A172 (cell line): ENCODE measurements around the gene GAS6. TPM values are rescaled to one million over a fixed set of nuclear protein-coding genes. Genes with fewer than 3 reads are reported as not detected.
A peak's percentile ranks its signal among the peaks of the same experiment; 100 is the strongest.
"Not testable (repeated sequence)": the region's sequence is repeated elsewhere in the genome, so short reads cannot be mapped to it uniquely, and the experiment has no call there.

Experiments used
- DNase-seq: peaks from one replicate; pipeline ENCODE4 v3.0.0-alpha.2; 2015; ENCODE audit warnings: low spot score
- total RNA-seq: library from RNA; depleted of rRNA; stranded (reverse); fragments of >200 nt; shearing (Covaris generic); gene quantifications from 2 replicates; pipeline ENCODE4 v1.2.3, GENCODE V29; 2014

Gene GAS6
- total RNA-seq, 1 experiment from 2014 or later: 30.7 TPM

GRCh38 chr13:113791761-113792160 is 72.1 kb downstream of the GAS6 start:
- DNase-seq: no peak

GRCh38 chr13:113791226-113791625 is 72.7 kb downstream of the GAS6 start:
- no peak for DNase-seq

- not testable (repeated sequence) for DNase-seq
These were observed 73.9 kb downstream of the GAS6 start for GRCh38 chr13:113789931-113790330.

- DNase-seq: no peak
These were observed 74.7 kb downstream of the GAS6 start for GRCh38 chr13:113789167-113789566.

GRCh38 chr13:113788413-113789135 is 75.3 kb downstream of the GAS6 start:
- no peak for DNase-seq

GRCh38 chr13:113787694-113788093 is 76.2 kb downstream of the GAS6 start:
- DNase-seq: no peak

- peak; percentile 82 for DNase-seq
These were observed 77.5 kb downstream of the GAS6 start for GRCh38 chr13:113786262-113786841.

GRCh38 chr13:113785051-113786010 is 78.5 kb downstream of the GAS6 start:
- DNase-seq: peak; percentile 99

GRCh38 chr13:113784645-113785024 is 79.2 kb downstream of the GAS6 start:
- DNase-seq: no peak

- peak; percentile 29 for DNase-seq
These were observed 79.8 kb downstream of the GAS6 start for GRCh38 chr13:113783966-113784644.

- no peak for DNase-seq
These were observed 80.5 kb downstream of the GAS6 start for GRCh38 chr13:113783200-113783881.

GRCh38 chr13:113782472-113782871 is 81.4 kb downstream of the GAS6 start:
- DNase-seq: no peak

- DNase-seq: no peak
These were observed 82.3 kb downstream of the GAS6 start for GRCh38 chr13:113781571-113781970.

- DNase-seq: no peak
These were observed 86.3 kb downstream of the GAS6 start for GRCh38 chr13:113777311-113778260.

GRCh38 chr13:113776231-113777125 is 87.4 kb downstream of the GAS6 start:
- no peak for DNase-seq

- DNase-seq: no peak
These were observed 88.3 kb downstream of the GAS6 start for GRCh38 chr13:113775451-113776145.

GRCh38 chr13:113774177-113775107 is 89.4 kb downstream of the GAS6 start:
- DNase-seq: peak; percentile 78
